Neural crest cell (in vitro differentiated cells): ENCODE results near the gene KDM1B. TPM values are rescaled to one million over a fixed set of nuclear protein-coding genes. Genes with fewer than 3 reads are reported as not detected.
"Not testable (repeated sequence)": the region's sequence is repeated elsewhere in the genome, so short reads cannot be mapped to it uniquely, and the experiment has no call there.

Experiments
- DNase-seq: peaks from one replicate; pipeline ENCODE4 v3.0.0; 2021; ENCODE audit warnings: low read depth, mixed read lengths, low spot score
- H3K27ac Mint-ChIP-seq: one replicate; pipeline ENCODE4 v1.8.0; 2021; ENCODE audit warnings: mild to moderate bottlenecking, mixed read lengths; ENCODE audit not compliant: unreplicated experiment
- H3K27me3 Mint-ChIP-seq: 2 replicates; pipeline ENCODE4 v1.8.0; 2021; ENCODE audit warnings: low read depth, mild to moderate bottlenecking, mixed read lengths
- H3K36me3 Mint-ChIP-seq: 2 replicates; pipeline ENCODE4 v1.8.0; 2021; ENCODE audit warnings: low read depth, mild to moderate bottlenecking, mixed read lengths
- H3K4me1 Mint-ChIP-seq: 2 replicates; pipeline ENCODE4 v1.8.0; 2021; ENCODE audit warnings: mixed read lengths
- H3K4me3 Mint-ChIP-seq: one replicate; pipeline ENCODE4 v1.8.0; 2021; ENCODE audit warnings: mild to moderate bottlenecking, mixed read lengths
- H3K9me3 Mint-ChIP-seq: 2 replicates; pipeline ENCODE4 v1.8.0; 2021; ENCODE audit warnings: mixed read lengths
- total RNA-seq: library from RNA; stranded (reverse); gene quantifications from 2 replicates; pipeline ENCODE4 v1.2.1, GENCODE V29; 2021
- TF ChIP-seq, protein P1 (sequence below): fragments of 200-600 bp; sonication (generic); conservative IDR thresholded peaks from 2 replicates; pipeline ENCODE4 v1.5.0; 2021; ENCODE audit warnings: antibody characterized with exemption, mild to moderate bottlenecking

KDM1B gene
- total RNA-seq, 1 donor from 2014 or later: 21.6 TPM

GRCh38 chr6:18141805-18142590 lies 13.2 kb upstream of the KDM1B start:
- H3K36me3 Mint-ChIP-seq: peaks cover 4% of the 10 kb centered on the region
- H3K27me3 Mint-ChIP-seq: no peaks in the 10 kb centered on the region
- no peaks in the 10 kb centered on the region for H3K4me1 Mint-ChIP-seq
- H3K9me3 Mint-ChIP-seq: no peaks in the 10 kb centered on the region
- H3K4me3 Mint-ChIP-seq: no peak overlapping the region
- no peak for DNase-seq
- no peak overlapping the region for H3K27ac Mint-ChIP-seq
- TF ChIP-seq, protein P1, sequence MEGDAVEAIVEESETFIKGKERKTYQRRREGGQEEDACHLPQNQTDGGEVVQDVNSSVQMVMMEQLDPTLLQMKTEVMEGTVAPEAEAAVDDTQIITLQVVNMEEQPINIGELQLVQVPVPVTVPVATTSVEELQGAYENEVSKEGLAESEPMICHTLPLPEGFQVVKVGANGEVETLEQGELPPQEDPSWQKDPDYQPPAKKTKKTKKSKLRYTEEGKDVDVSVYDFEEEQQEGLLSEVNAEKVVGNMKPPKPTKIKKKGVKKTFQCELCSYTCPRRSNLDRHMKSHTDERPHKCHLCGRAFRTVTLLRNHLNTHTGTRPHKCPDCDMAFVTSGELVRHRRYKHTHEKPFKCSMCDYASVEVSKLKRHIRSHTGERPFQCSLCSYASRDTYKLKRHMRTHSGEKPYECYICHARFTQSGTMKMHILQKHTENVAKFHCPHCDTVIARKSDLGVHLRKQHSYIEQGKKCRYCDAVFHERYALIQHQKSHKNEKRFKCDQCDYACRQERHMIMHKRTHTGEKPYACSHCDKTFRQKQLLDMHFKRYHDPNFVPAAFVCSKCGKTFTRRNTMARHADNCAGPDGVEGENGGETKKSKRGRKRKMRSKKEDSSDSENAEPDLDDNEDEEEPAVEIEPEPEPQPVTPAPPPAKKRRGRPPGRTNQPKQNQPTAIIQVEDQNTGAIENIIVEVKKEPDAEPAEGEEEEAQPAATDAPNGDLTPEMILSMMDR: no peak

- no peak overlapping the region for H3K27ac Mint-ChIP-seq
- TF ChIP-seq, protein P1: no peak
Measured at GRCh38 chr6:18142591-18142861, 12.7 kb upstream of the KDM1B start.

GRCh38 chr6:18147160-18147559 lies 8.1 kb upstream of the KDM1B start:
- H3K36me3 Mint-ChIP-seq: no peaks in the 10 kb centered on the region
- TF ChIP-seq, protein P1: no peak
- DNase-seq: no peak
- H3K27me3 Mint-ChIP-seq: no peaks in the 10 kb centered on the region
- H3K4me3 Mint-ChIP-seq: no peak overlapping the region
- H3K4me1 Mint-ChIP-seq: peaks cover 5% of the 10 kb centered on the region
- no peak overlapping the region for H3K27ac Mint-ChIP-seq
- no peaks in the 10 kb centered on the region for H3K9me3 Mint-ChIP-seq

More at GRCh38 chr6:18142591-18142861, 12.7 kb upstream of the KDM1B start:
- H3K36me3 Mint-ChIP-seq: peaks cover 4% of the 10 kb centered on the region
- DNase-seq: no peak
- no peaks in the 10 kb centered on the region for H3K27me3 Mint-ChIP-seq
- H3K4me3 Mint-ChIP-seq: no peak overlapping the region
- H3K9me3 Mint-ChIP-seq: no peaks in the 10 kb centered on the region
- no peaks in the 10 kb centered on the region for H3K4me1 Mint-ChIP-seq

DNA sequence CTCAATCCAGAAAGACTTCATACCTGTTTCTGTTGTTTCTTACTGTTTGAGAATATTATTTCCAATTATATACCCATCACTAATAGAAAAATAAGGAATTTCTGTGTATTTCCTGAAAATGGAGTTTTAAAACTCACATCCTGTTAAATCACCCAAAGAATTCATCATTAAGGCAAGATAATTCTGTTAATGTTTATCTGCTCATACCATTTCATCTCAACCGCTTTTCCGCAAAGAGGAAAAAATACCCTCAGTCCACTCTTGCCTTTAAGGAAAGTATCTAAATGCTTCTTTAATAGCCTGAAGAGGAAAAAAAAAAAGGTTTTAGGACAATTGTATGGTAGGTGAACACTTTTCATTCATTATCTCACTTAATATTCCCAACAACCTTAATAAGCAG lies 7.6 kb upstream of the KDM1B start:
- Mint-ChIP-seq H3K36me3 (no peaks in the 10 kb centered on the region), H3K27me3 (no peaks in the 10 kb centered on the region), H3K9me3 (no peaks in the 10 kb centered on the region), H3K4me3 (no peak overlapping the region), H3K4me1 (peaks cover 9% of the 10 kb centered on the region), H3K27ac (no peak overlapping the region)
- DNase-seq: no peak
- TF ChIP-seq, protein P1: no peak

DNA sequence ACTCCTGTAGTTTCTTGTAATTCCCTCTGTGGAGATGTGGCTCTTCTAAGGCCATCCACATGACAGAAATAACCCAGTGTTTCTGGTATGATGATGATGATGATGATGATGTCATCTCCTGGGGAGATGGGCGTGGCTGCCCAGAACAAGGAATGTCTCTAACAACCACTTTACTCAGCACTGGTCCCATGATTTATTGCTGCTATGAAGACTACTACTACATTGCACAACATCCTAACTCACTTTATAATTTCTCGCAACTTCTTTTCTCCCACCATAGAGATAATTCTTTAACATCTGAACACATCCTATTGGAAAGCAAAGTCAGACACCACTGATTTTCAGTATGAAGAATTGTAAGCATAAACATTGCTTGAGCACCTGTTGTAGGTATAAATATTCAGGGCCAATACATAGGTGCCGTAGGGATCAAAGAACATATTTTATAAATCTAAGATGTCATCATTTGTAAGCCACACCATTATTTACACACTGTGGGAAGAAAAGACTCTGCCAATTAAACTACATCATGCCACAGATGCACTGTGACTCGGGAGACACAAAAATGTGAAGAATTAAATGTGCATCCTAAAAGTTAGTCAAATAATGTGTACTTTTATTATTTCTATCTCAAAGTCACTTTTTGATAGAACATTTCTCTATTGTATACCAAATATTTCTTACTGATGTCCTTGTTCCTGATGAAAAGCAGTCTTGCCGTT lies 6.8 kb upstream of the KDM1B start:
- no peak overlapping the region for H3K27ac Mint-ChIP-seq
- DNase-seq: no peak
- H3K9me3 Mint-ChIP-seq: no peaks in the 10 kb centered on the region
- no peaks in the 10 kb centered on the region for H3K27me3 Mint-ChIP-seq
- peaks cover 15% of the 10 kb centered on the region for H3K4me1 Mint-ChIP-seq
- H3K36me3 Mint-ChIP-seq: no peaks in the 10 kb centered on the region
- H3K4me3 Mint-ChIP-seq: no peak overlapping the region
- TF ChIP-seq, protein P1: no peak

GRCh38 chr6:18151391-18151790 lies 3.8 kb upstream of the KDM1B start:
- not testable (repeated sequence) for H3K27ac Mint-ChIP-seq, H3K27me3 Mint-ChIP-seq, H3K36me3 Mint-ChIP-seq, H3K9me3 Mint-ChIP-seq, DNase-seq, H3K4me3 Mint-ChIP-seq
- H3K4me1 Mint-ChIP-seq: peaks cover 31% of the 10 kb centered on the region
